HepG2 (cell line): Measurements from ENCODE around the gene RNF148. TPM values are rescaled to one million over a fixed set of nuclear protein-coding genes. Genes with fewer than 3 reads are reported as not detected.

ENCODE experiments used
- ATAC-seq: fragments of 200-7000 bp; cut with Tn5 transposase; 3 replicates; pipeline ENCODE4 v1.9.1; 2020; ENCODE audit warnings: mild to moderate bottlenecking, moderate library complexity
- BruUV-seq: library from RNA; stranded (reverse); fragments of 400-500 nt; replicated peaks from 2 replicates; lab custom pipeline; 2021; lab: Mats Ljungman, UMichigan
- CTCF ChIA-PET: fragments of 300-600 bp; formaldehyde crosslinking; extraction: SDS; loops from one replicate; lab custom pipeline; 2021; ENCODE audit warnings: low total read pairs, inconsistent platforms, low intra/inter-chr PET ratio; lab: Yijun Ruan, JAX
- POLR2A ChIA-PET: fragments of 350-600 bp; sonication (Branson Sonifier 250); formaldehyde crosslinking; loops from one replicate; lab custom pipeline; 2020; ENCODE audit warnings: antibody characterized with exemption, inconsistent platforms; lab: Yijun Ruan, JAX
- DNase-seq: peaks from one replicate; pipeline ENCODE4 v3.0.0-alpha.2; 2015; ENCODE audit warnings: low spot score
- FAIRE-seq: peaks from 3 replicates; lab custom pipeline; 2011; peaks lifted over from hg19 to GRCh38; lab: Jason Lieb, UNC
- H2AFZ ChIP-seq: one replicate; pipeline ENCODE4 v1.6.1; 2011; ENCODE audit warnings: low read length, inconsistent platforms
- H3K27ac ChIP-seq: fragments of 300-600 bp; 3 replicates; pipeline ENCODE4 v1.8.0; 2011; ENCODE audit warnings: mixed run types, mild to moderate bottlenecking, mixed read lengths, low read length, inconsistent platforms; ENCODE audit not compliant: insufficient read depth; ENCODE audit errors: extremely low read length
- H3K27me3 ChIP-seq, 2 experiments: fragments of 200-600 bp in 1 of 2; 2 replicates in 1 of 2; 3 replicates in 1 of 2; pipeline versions ENCODE4 v1.6.0 to v1.8.0; 2011; ENCODE audit warnings: low read length in 2 of 2, mild to moderate bottlenecking in 2 of 2, moderate library complexity in 2 of 2, inconsistent platforms in 1 of 2; ENCODE audit not compliant: insufficient read depth in 2 of 2, control insufficient read depth in 1 of 2
- H3K36me3 ChIP-seq, 2 experiments: fragments of 200-600 bp in 1 of 2; replicated peaks in 1 of 2; 2 replicates in 1 of 2; 3 replicates in 1 of 2; pipeline versions ENCODE4 v1.5.1 to v1.8.0; 2011; ENCODE audit warnings: low read length in 2 of 2, inconsistent platforms in 1 of 2; ENCODE audit not compliant: insufficient read depth in 2 of 2, control insufficient read depth in 1 of 2
- H3K4me1 ChIP-seq: 2 replicates; pipeline ENCODE4 v1.5.1; 2012; ENCODE audit warnings: low read length, inconsistent platforms; ENCODE audit not compliant: insufficient read depth
- H3K4me2 ChIP-seq: 2 replicates; pipeline ENCODE4 v1.6.0; 2011; ENCODE audit warnings: low read depth, low read length, inconsistent platforms
- H3K4me3 ChIP-seq, 3 experiments: fragments of 200-600 bp in 1 of 3; sonication (generic), shearing (Covaris generic) in 1 of 3; replicated peaks in 1 of 3; 2 replicates each; pipeline ENCODE4 v1.5.1; 2011 to 2016; ENCODE audit warnings: low read length in 3 of 3, inconsistent platforms in 2 of 3, low read depth in 2 of 3, mild to moderate bottlenecking in 2 of 3, control low read depth in 1 of 3, mixed read lengths in 1 of 3; ENCODE audit not compliant: insufficient read depth in 1 of 3
- H3K79me2 ChIP-seq: one replicate; pipeline ENCODE4 v1.6.1; 2011; ENCODE audit warnings: low read length, inconsistent platforms; ENCODE audit not compliant: insufficient read depth
- H3K9ac ChIP-seq: 2 replicates; pipeline ENCODE4 v1.6.0; 2011; ENCODE audit warnings: mild to moderate bottlenecking, low read depth, low read length, inconsistent platforms; ENCODE audit not compliant: insufficient read depth
- H3K9me3 ChIP-seq: 2 replicates; pipeline ENCODE4 v1.5.1; 2012; ENCODE audit warnings: mild to moderate bottlenecking, low read length
- H4K20me1 ChIP-seq: 2 replicates; pipeline ENCODE4 v1.6.0; 2011; ENCODE audit warnings: inconsistent platforms, mild to moderate bottlenecking, low read length, moderate library complexity; ENCODE audit not compliant: insufficient read depth
- ATF7-NPFF ChIP-seq: sonication (generic); formaldehyde crosslinking; IDR thresholded peaks from 2 replicates; pipeline ENCODE4 v1.8.1; 2023; ENCODE audit warnings: mild to moderate bottlenecking, low read depth, missing genetic modification reagents, moderate library complexity
- FOXA3 ChIP-seq: IDR thresholded peaks from 2 replicates; pipeline ENCODE4 v1.6.1; 2016; ENCODE audit warnings: missing genetic modification reagents, missing compliant biosample characterization
- POGK ChIP-seq: sonication (generic); formaldehyde crosslinking; conservative IDR thresholded peaks from 2 replicates; pipeline ENCODE4 v1.8.0; 2022; ENCODE audit warnings: mild to moderate bottlenecking, moderate library complexity, missing genetic modification reagents
- REXO4 ChIP-seq: sonication (generic); formaldehyde crosslinking; IDR thresholded peaks from 2 replicates; pipeline ENCODE4 v1.8.0; 2022; ENCODE audit warnings: missing genetic modification reagents, mild to moderate bottlenecking, borderline replicate concordance
- RXRB ChIP-seq: IDR thresholded peaks from 2 replicates; pipeline ENCODE4 v1.6.1; 2016; ENCODE audit warnings: borderline replicate concordance, missing genetic modification reagents, missing compliant biosample characterization
- TBP ChIP-seq: sonication (generic); formaldehyde crosslinking; IDR thresholded peaks from 2 replicates; pipeline ENCODE4 v1.5.0; 2020; ENCODE audit warnings: missing genetic modification reagents
- ZMYM2 ChIP-seq: sonication (generic); formaldehyde crosslinking; IDR thresholded peaks from 2 replicates; pipeline ENCODE4 v1.8.0; 2022; ENCODE audit warnings: mild to moderate bottlenecking, missing genetic modification reagents
- ZNF331 ChIP-seq: sonication (generic); formaldehyde crosslinking; IDR thresholded peaks from 2 replicates; pipeline ENCODE4 v1.4.0; 2020; ENCODE audit warnings: missing genetic modification reagents
- ZNF747 ChIP-seq: sonication (generic); formaldehyde crosslinking; IDR thresholded peaks from 2 replicates; pipeline ENCODE4 v1.8.1; 2023; ENCODE audit warnings: missing genetic modification reagents, mild to moderate bottlenecking, borderline replicate concordance
- ZNF773 ChIP-seq: sonication (generic); formaldehyde crosslinking; IDR thresholded peaks from 2 replicates; pipeline ENCODE4 v1.4.0; 2020; ENCODE audit warnings: missing genetic modification reagents, borderline replicate concordance
- WGBS: methylation state at CpG from one replicate; pipeline ENCODE4 v1.1.6; 2017; ENCODE audit warnings: low lambda C conversion rate; 5-methylcytosine and 5-hydroxymethylcytosine counted together
- in situ Hi-C: cut with HindIII; loops from 2 replicates; pipeline ENCODE4 v1.10.0; 2017; ENCODE audit warnings: low pct_unique_long_range_greater_than_20kb; ENCODE audit not compliant: extremely low pct_ligation_motif_present
- intact Hi-C: fragments of 100-400 bp; cut with micrococcal nuclease; formaldehyde crosslinking; loops from one replicate; pipeline ENCODE4 v1.10.0; 2022; ENCODE audit not compliant: unreplicated experiment
- polyA plus RNA-seq, 8 experiments: library from polyadenylated mRNA; depleted of rRNA in 3 of 8; stranded (reverse) in 7 of 8; unstranded in 1 of 8; fragments of >200 nt; fragmentation: Illumina TruSeq in 4 of 8; extraction: Trizol in 4 of 8; gene quantifications; 2 replicates each; pipeline versions ENCODE4 v1.2.1 to v1.2.3, GENCODE V29; 2011 to 2016; ENCODE audit warnings: low read depth in 4 of 8, missing spikeins in 1 of 8, mixed read lengths in 1 of 8; ENCODE audit not compliant: insufficient read depth in 1 of 8
- total RNA-seq, 5 experiments: library from RNA; depleted of rRNA; stranded (reverse); fragments of >200 nt; fragmentation: Illumina TruSeq; extraction: Trizol; gene quantifications; 2 replicates each; pipeline ENCODE4 v1.2.3, GENCODE V29; 2016; ENCODE audit warnings: low read depth in 1 of 5
- TF ChIP-seq, protein P1 (sequence below): sonication (generic); formaldehyde crosslinking; IDR thresholded peaks from 2 replicates; pipeline ENCODE4 v1.4.0; 2020; ENCODE audit warnings: missing genetic modification reagents
- TF ChIP-seq, protein P2 (sequence below): sonication (generic); formaldehyde crosslinking; IDR thresholded peaks from 2 replicates; pipeline ENCODE4 v1.4.0; 2020; ENCODE audit warnings: mild to moderate bottlenecking, low read depth, missing genetic modification reagents

RNF148 gene
- total and polyA plus RNA-seq, 2 of the 13 experiments (the other 11 are each of a cell fraction or from before 2014, with no cell fraction given): 0.16 to 1.6 TPM

GRCh38 chr7:122675011-122675410 lies 27.7 kb downstream of the RNF148 start:
- H2AFZ ChIP-seq: no peak overlapping the region
- peaks cover 35% of the 10 kb centered on the region for H3K4me1 ChIP-seq
- no peaks in the 10 kb centered on the region for H3K27me3 ChIP-seq
- no peak overlapping the region for H3K4me2 ChIP-seq
- H4K20me1 ChIP-seq: no peaks in the 10 kb centered on the region
- no peak for FAIRE-seq
- no peaks in the 10 kb centered on the region for H3K9me3 ChIP-seq
- intact Hi-C loops: no loop called here
- in situ Hi-C loops: no loop called here
- CTCF ChIA-PET: no interaction called here
- DNase-seq: no peak
- no peak overlapping the region for H3K27ac ChIP-seq
- POLR2A ChIA-PET: no interaction called here
- TF ChIP-seq REXO4 (CRISPR knock-in tag) (no peak), ZMYM2 (CRISPR knock-in tag) (no peak), FOXA3 (no peak), POGK (CRISPR knock-in tag) (no peak), RXRB (no peak)
- TF ChIP-seq, protein P1, sequence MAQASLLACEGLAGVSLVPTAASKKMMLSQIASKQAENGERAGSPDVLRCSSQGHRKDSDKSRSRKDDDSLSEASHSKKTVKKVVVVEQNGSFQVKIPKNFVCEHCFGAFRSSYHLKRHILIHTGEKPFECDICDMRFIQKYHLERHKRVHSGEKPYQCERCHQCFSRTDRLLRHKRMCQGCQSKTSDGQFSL (CRISPR knock-in tag): no peak
- H3K9ac ChIP-seq: no peak overlapping the region
- H3K4me3 ChIP-seq: no peak overlapping the region
- H3K36me3 ChIP-seq: no peaks in the 10 kb centered on the region
- 98% methylated on average over 5 of the region's 7 CpGs for WGBS
- ATAC-seq: no peak
- H3K79me2 ChIP-seq: no peaks in the 10 kb centered on the region
- no TSS peak for BruUV-seq

GRCh38 chr7:122674502-122674901 lies 28.2 kb downstream of the RNF148 start:
- H3K4me2 ChIP-seq: no peak overlapping the region
- no peak overlapping the region for H3K9ac ChIP-seq
- no peaks in the 10 kb centered on the region for H3K79me2 ChIP-seq
- H3K36me3 ChIP-seq: no peaks in the 10 kb centered on the region
- FAIRE-seq (no peak), ATAC-seq (no peak), DNase-seq (no peak)
- ChIA-PET CTCF (no interaction called here), POLR2A (no interaction called here)
- H3K4me1 ChIP-seq: peaks cover 30% of the 10 kb centered on the region
- H3K27ac ChIP-seq: no peak overlapping the region
- intact Hi-C loops (no loop called here), in situ Hi-C loops (no loop called here)
- H4K20me1 ChIP-seq: no peaks in the 10 kb centered on the region
- no peak overlapping the region for H2AFZ ChIP-seq
- 99% methylated on average over 4 of the region's 4 CpGs for WGBS
- no peaks in the 10 kb centered on the region for H3K27me3 ChIP-seq
- BruUV-seq: no TSS peak
- H3K9me3 ChIP-seq: no peaks in the 10 kb centered on the region
- H3K4me3 ChIP-seq: no peak overlapping the region
- TF ChIP-seq, protein P2, sequence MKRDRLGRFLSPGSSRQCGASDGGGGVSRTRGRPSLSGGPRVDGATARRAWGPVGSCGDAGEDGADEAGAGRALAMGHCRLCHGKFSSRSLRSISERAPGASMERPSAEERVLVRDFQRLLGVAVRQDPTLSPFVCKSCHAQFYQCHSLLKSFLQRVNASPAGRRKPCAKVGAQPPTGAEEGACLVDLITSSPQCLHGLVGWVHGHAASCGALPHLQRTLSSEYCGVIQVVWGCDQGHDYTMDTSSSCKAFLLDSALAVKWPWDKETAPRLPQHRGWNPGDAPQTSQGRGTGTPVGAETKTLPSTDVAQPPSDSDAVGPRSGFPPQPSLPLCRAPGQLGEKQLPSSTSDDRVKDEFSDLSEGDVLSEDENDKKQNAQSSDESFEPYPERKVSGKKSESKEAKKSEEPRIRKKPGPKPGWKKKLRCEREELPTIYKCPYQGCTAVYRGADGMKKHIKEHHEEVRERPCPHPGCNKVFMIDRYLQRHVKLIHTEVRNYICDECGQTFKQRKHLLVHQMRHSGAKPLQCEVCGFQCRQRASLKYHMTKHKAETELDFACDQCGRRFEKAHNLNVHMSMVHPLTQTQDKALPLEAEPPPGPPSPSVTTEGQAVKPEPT: no peak
- TF ChIP-seq ZNF331 (CRISPR knock-in tag): no peak
- TF ChIP-seq ATF7-NPFF: no peak
- TF ChIP-seq TBP: no peak
- no peak for TF ChIP-seq ZNF747 (CRISPR knock-in tag)
- TF ChIP-seq ZNF773 (CRISPR knock-in tag): no peak
